HepG2 (cell line): ENCODE measurements around the gene LRRC45.

Experiments used
- CBX5 ChIP-seq: sonication (generic); formaldehyde crosslinking; IDR thresholded peaks from 2 replicates; pipeline ENCODE4 v1.4.0; 2020; ENCODE audit warnings: missing genetic modification reagents, borderline replicate concordance
- EP300 ChIP-seq, 3 experiments: sonication (generic) in 1 of 3; formaldehyde crosslinking in 1 of 3; IDR thresholded peaks; 2 replicates each; pipeline versions ENCODE4 v1.5.1 to v1.6.1; 2011 to 2020; ENCODE audit warnings: low read depth in 2 of 3, low read length in 2 of 3, borderline replicate concordance in 1 of 3, improper control_type of control experiment in 1 of 3, mild to moderate bottlenecking in 1 of 3, missing genetic modification reagents in 1 of 3, moderate library complexity in 1 of 3
- HES4 ChIP-seq: sonication (generic); formaldehyde crosslinking; IDR thresholded peaks from 2 replicates; pipeline ENCODE4 v1.9.0; 2021; ENCODE audit warnings: mild to moderate bottlenecking, missing genetic modification reagents, borderline replicate concordance
- KDM2A ChIP-seq: sonication (generic); formaldehyde crosslinking; IDR thresholded peaks from 2 replicates; pipeline ENCODE4 v1.4.0; 2020; ENCODE audit warnings: low read depth, missing genetic modification reagents, borderline replicate concordance
- MBD4 ChIP-seq: IDR thresholded peaks from 2 replicates; pipeline ENCODE4 v1.6.1; 2012; ENCODE audit warnings: low read length, inconsistent platforms, borderline replicate concordance
- SIN3A ChIP-seq: IDR thresholded peaks from 2 replicates; pipeline ENCODE4 v1.6.1; 2011; ENCODE audit warnings: low read depth, mild to moderate bottlenecking, control low read depth, low read length, borderline replicate concordance
- TOE1 ChIP-seq: sonication (generic); formaldehyde crosslinking; IDR thresholded peaks from 2 replicates; pipeline ENCODE4 v1.4.0; 2020; ENCODE audit warnings: mild to moderate bottlenecking, missing genetic modification reagents
- U2AF1 ChIP-seq: fragments of 200-400 bp; formaldehyde crosslinking; optimal IDR thresholded peaks from 2 replicates; pipeline ENCODE3; 2017; ENCODE audit warnings: mild to moderate bottlenecking, low read depth, low read length
- TF ChIP-seq, protein P1 (sequence below): conservative IDR thresholded peaks from 2 replicates; pipeline ENCODE4 v1.6.1; 2018; ENCODE audit warnings: missing genetic modification reagents
- TF ChIP-seq, protein P2 (sequence below): sonication (generic); formaldehyde crosslinking; conservative IDR thresholded peaks from 2 replicates; pipeline ENCODE4 v1.4.0; 2020; ENCODE audit warnings: mild to moderate bottlenecking, missing genetic modification reagents, moderate library complexity
- TF ChIP-seq, protein P3 (sequence below): sonication (generic); formaldehyde crosslinking; IDR thresholded peaks from 2 replicates; pipeline ENCODE4 v1.5.0; 2020; ENCODE audit warnings: mild to moderate bottlenecking, missing genetic modification reagents, moderate library complexity
- TF ChIP-seq, protein P4 (sequence below): sonication (generic); formaldehyde crosslinking; IDR thresholded peaks from 2 replicates; pipeline ENCODE4 v1.8.0; 2023; ENCODE audit warnings: mild to moderate bottlenecking, missing genetic modification reagents

DNA sequence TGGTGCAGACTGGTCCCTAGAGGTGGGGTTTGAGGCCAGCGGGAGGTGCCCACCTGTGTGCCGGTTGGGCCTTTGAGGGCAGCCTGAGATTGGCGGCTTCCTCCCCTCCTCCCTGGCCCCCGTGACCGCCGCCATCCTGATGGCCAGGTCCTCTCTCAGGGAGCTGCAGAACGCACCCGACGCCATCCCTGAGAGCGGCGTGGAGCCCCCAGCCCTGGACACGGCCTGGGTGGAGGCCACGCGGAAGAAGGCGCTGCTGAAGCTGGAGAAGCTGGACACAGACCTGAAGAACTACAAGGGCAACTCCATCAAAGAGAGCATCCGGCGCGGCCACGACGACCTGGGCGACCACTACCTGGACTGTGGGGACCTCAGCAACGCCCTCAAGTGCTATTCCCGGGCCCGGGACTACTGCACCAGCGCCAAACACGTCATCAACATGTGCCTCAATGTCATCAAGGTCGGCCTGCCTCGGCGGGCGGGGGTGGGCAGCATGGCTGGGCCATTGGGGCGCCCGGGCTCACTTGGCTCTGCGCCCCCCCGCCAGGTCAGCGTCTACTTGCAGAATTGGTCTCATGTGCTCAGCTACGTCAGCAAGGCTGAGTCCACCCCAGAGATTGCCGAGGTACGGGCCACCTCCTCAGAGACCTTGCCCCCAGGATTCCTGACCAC, 31.4 kb downstream of the LRRC45 start:
- TF ChIP-seq HES4, result no peak
- TF ChIP-seq, protein P1, sequence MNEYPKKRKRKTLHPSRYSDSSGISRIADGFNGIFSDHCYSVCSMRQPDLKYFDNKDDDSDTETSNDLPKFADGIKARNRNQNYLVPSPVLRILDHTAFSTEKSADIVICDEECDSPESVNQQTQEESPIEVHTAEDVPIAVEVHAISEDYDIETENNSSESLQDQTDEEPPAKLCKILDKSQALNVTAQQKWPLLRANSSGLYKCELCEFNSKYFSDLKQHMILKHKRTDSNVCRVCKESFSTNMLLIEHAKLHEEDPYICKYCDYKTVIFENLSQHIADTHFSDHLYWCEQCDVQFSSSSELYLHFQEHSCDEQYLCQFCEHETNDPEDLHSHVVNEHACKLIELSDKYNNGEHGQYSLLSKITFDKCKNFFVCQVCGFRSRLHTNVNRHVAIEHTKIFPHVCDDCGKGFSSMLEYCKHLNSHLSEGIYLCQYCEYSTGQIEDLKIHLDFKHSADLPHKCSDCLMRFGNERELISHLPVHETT (CRISPR knock-in tag), result no peak
- TF ChIP-seq MBD4, result no peak
- no peak for TF ChIP-seq KDM2A (CRISPR knock-in tag)
- TF ChIP-seq SIN3A, result no peak
- TF ChIP-seq, protein P2, sequence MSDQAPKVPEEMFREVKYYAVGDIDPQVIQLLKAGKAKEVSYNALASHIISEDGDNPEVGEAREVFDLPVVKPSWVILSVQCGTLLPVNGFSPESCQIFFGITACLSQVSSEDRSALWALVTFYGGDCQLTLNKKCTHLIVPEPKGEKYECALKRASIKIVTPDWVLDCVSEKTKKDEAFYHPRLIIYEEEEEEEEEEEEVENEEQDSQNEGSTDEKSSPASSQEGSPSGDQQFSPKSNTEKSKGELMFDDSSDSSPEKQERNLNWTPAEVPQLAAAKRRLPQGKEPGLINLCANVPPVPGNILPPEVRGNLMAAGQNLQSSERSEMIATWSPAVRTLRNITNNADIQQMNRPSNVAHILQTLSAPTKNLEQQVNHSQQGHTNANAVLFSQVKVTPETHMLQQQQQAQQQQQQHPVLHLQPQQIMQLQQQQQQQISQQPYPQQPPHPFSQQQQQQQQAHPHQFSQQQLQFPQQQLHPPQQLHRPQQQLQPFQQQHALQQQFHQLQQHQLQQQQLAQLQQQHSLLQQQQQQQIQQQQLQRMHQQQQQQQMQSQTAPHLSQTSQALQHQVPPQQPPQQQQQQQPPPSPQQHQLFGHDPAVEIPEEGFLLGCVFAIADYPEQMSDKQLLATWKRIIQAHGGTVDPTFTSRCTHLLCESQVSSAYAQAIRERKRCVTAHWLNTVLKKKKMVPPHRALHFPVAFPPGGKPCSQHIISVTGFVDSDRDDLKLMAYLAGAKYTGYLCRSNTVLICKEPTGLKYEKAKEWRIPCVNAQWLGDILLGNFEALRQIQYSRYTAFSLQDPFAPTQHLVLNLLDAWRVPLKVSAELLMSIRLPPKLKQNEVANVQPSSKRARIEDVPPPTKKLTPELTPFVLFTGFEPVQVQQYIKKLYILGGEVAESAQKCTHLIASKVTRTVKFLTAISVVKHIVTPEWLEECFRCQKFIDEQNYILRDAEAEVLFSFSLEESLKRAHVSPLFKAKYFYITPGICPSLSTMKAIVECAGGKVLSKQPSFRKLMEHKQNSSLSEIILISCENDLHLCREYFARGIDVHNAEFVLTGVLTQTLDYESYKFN, result no peak
- TF ChIP-seq TOE1 (CRISPR knock-in tag), result no peak
- no peak for TF ChIP-seq CBX5
- TF ChIP-seq, protein P3, sequence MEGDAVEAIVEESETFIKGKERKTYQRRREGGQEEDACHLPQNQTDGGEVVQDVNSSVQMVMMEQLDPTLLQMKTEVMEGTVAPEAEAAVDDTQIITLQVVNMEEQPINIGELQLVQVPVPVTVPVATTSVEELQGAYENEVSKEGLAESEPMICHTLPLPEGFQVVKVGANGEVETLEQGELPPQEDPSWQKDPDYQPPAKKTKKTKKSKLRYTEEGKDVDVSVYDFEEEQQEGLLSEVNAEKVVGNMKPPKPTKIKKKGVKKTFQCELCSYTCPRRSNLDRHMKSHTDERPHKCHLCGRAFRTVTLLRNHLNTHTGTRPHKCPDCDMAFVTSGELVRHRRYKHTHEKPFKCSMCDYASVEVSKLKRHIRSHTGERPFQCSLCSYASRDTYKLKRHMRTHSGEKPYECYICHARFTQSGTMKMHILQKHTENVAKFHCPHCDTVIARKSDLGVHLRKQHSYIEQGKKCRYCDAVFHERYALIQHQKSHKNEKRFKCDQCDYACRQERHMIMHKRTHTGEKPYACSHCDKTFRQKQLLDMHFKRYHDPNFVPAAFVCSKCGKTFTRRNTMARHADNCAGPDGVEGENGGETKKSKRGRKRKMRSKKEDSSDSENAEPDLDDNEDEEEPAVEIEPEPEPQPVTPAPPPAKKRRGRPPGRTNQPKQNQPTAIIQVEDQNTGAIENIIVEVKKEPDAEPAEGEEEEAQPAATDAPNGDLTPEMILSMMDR (CRISPR knock-in tag), result no peak
- no peak for TF ChIP-seq EP300 (IDR thresholded peaks at IDR 0.05; ENCODE audit: low read depth in 2 of 2, low read length in 2 of 2)
- no peak for TF ChIP-seq EP300 (CRISPR knock-in tag; IDR thresholded peaks at IDR 0.05; ENCODE audit: borderline replicate concordance)
- no peak for TF ChIP-seq U2AF1
- TF ChIP-seq, protein P4, sequence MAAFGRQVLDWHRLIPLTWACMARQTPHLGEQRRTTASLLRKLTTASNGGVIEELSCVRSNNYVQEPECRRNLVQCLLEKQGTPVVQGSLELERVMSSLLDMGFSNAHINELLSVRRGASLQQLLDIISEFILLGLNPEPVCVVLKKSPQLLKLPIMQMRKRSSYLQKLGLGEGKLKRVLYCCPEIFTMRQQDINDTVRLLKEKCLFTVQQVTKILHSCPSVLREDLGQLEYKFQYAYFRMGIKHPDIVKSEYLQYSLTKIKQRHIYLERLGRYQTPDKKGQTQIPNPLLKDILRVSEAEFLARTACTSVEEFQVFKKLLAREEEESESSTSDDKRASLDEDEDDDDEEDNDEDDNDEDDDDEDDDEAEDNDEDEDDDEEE (CRISPR knock-in tag), result no peak
